ENCODE results near the gene OTX1. TPM values are rescaled to one million over a fixed set of nuclear protein-coding genes. Genes with fewer than 3 reads are reported as not detected.

OTX1 gene
- total and polyA plus RNA-seq, 10 donors = 0.23 to 0.37 TPM; not detected in 8

DNA sequence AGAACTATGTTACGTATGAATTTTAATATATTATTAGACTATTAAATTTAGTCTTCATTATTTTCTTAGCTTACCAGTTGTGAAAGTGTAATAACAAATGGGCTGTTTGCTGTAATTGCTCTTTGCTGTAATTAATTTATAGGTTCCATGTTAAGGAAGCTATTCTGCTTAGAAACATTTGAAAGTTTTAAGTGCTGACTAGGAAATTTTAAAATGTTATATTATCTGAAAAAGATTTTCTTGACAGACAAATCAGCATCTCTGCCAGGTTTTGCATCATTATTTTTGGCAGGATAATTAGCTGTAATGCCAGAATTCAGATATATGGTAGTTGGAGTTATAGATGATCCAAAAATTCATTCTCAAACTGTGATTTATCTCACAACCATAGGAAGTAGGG, 42.2 kb downstream of the OTX1 start:
- Histone ChIP-seq H3K27me3 (replicated peaks in 1 of 7) (no peaks in the 10 kb centered on the region), H3K36me3 (no peaks in the 10 kb centered on the region), H3K4me3 (no peak overlapping the region), H3K9me3 (no peaks in the 10 kb centered on the region), H3K27ac (no peak overlapping the region), H3K4me1 (no peaks in the 10 kb centered on the region)
- TF ChIP-seq POLR2A (IDR thresholded peaks at IDR 0.05) (no peak), POLR2AphosphoS5 (IDR thresholded peaks at IDR 0.05) (no peak)
- TF ChIP-seq, protein P1, sequence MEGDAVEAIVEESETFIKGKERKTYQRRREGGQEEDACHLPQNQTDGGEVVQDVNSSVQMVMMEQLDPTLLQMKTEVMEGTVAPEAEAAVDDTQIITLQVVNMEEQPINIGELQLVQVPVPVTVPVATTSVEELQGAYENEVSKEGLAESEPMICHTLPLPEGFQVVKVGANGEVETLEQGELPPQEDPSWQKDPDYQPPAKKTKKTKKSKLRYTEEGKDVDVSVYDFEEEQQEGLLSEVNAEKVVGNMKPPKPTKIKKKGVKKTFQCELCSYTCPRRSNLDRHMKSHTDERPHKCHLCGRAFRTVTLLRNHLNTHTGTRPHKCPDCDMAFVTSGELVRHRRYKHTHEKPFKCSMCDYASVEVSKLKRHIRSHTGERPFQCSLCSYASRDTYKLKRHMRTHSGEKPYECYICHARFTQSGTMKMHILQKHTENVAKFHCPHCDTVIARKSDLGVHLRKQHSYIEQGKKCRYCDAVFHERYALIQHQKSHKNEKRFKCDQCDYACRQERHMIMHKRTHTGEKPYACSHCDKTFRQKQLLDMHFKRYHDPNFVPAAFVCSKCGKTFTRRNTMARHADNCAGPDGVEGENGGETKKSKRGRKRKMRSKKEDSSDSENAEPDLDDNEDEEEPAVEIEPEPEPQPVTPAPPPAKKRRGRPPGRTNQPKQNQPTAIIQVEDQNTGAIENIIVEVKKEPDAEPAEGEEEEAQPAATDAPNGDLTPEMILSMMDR (IDR thresholded peaks at IDR 0.05 in 8 of 11, conservative IDR thresholded peaks at IDR 0.05 in 3 of 11) = no peak
- no peak for DNase-seq
- 0 to 2% (median 1%) methylated on average over 1 of the region's 1 CpG for WGBS, 5 donors
- intact Hi-C loops (cut with DNase I; ENCODE audit: low total_unique reads) = no loop called here

DNA sequence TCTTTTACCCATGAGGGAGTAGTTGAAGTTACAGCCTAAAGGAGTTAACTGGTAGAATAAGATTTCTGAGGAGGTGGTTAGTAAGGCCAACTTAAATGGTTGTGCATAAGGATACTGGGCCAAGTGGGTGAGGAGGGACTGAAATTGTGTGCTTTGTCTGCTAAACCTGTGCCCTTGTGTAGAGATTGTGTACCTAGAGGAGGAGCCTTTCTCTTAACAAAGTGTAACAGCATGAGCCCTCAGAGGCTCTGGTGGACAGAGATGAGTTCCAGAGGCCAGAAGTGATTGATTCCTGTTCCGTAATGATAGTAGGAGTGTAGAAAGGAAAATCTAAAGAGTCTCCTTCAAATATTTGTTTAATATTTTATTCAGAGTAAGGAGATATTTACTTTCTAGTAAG, 42.9 kb downstream of the OTX1 start:
- intact Hi-C loops (cut with DNase I; ENCODE audit: low total_unique reads) = no loop called here
- no peaks in the 10 kb centered on the region for H3K36me3 ChIP-seq
- no peak for DNase-seq
- H3K4me1 ChIP-seq = no peaks in the 10 kb centered on the region
- H3K4me3 ChIP-seq = no peak overlapping the region
- H3K9me3 ChIP-seq = no peaks in the 10 kb centered on the region
- H3K27me3 ChIP-seq (replicated peaks in 1 of 7) = no peaks in the 10 kb centered on the region
- no peak for TF ChIP-seq POLR2A (IDR thresholded peaks at IDR 0.05)
- TF ChIP-seq, protein P1 (IDR thresholded peaks at IDR 0.05 in 8 of 11, conservative IDR thresholded peaks at IDR 0.05 in 3 of 11) = no peak
- TF ChIP-seq POLR2AphosphoS5 (IDR thresholded peaks at IDR 0.05) = no peak
- WGBS, 5 donors = 81 to 95% (median 94%) methylated on average over 1 of the region's 1 CpG
- H3K27ac ChIP-seq = no peak overlapping the region

DNA sequence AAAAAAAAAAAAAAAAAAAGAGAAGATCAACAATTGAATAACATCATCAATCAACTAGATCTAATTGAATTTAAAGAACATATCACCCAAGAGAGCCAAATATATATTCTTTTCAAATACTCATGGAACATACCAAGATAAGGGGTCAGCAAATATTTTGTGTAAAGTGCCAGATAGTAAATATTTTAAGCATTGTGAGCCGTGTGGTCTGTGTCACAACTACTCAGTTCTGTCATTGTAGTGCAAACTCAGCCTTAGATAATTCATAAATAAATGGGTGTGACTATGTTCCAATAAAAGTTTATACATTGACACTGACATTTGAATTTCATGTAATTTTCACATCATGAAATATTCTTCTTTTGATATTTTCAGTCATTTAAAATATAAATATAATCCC, 45.9 kb downstream of the OTX1 start:
- Histone ChIP-seq H3K9me3 (peaks cover 0 to 12% (median 5%) of the 10 kb centered on the region in 8 donors), H3K27ac (no peak overlapping the region), H3K4me3 (no peak overlapping the region), H3K27me3 (replicated peaks in 1 of 7) (no peaks in the 10 kb centered on the region), H3K36me3 (no peaks in the 10 kb centered on the region), H3K4me1 (no peaks in the 10 kb centered on the region)
- 69 to 88% (median 84%) methylated on average over 1 of the region's 1 CpG for WGBS, 5 donors
- intact Hi-C loops (cut with DNase I; ENCODE audit: low total_unique reads) = no loop called here
- no peak for DNase-seq
- TF ChIP-seq, protein P1 (IDR thresholded peaks at IDR 0.05 in 8 of 11, conservative IDR thresholded peaks at IDR 0.05 in 3 of 11) = no peak
- no peak for TF ChIP-seq POLR2AphosphoS5 (IDR thresholded peaks at IDR 0.05)
- no peak for TF ChIP-seq POLR2A (IDR thresholded peaks at IDR 0.05)

DNA sequence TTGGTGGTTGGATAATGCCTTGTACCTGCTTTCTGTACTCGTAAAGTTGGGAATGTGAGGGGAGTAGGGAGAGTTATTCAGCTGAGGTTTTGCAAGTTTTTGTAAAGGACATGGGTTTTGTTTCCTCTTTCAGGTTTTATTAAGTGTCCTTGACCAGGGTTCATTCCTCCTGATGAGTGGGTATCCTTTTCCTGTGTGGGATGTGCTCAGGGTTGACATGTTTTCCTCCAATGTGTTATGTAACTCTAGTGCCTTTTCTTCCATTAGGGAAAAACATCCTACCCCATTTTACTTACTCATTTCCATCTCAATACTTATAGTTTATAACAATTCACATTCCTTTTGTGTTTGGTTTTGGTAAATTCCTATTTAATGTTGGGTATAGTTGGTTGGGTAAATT, 48.4 kb downstream of the OTX1 start:
- DNase-seq = no peak
- 77 to 87% (median 82%) methylated on average over 1 of the region's 1 CpG for WGBS, 5 donors
- Histone ChIP-seq H3K36me3 (no peaks in the 10 kb centered on the region), H3K9me3 (peaks cover 0 to 38% (median 31%) of the 10 kb centered on the region in 8 donors), H3K27ac (no peak overlapping the region), H3K27me3 (replicated peaks in 1 of 7) (no peaks in the 10 kb centered on the region), H3K4me1 (no peaks in the 10 kb centered on the region), H3K4me3 (no peak overlapping the region)
- intact Hi-C loops (cut with DNase I; ENCODE audit: low total_unique reads) = no loop called here
- TF ChIP-seq POLR2AphosphoS5 (IDR thresholded peaks at IDR 0.05) (no peak), POLR2A (IDR thresholded peaks at IDR 0.05) (no peak)
- TF ChIP-seq, protein P1 (IDR thresholded peaks at IDR 0.05 in 8 of 11, conservative IDR thresholded peaks at IDR 0.05 in 3 of 11) = no peak

Data from spleen (tissue), 11 donors.